ENCODE data around the gene NIPA2.

NIPA2 gene

GRCh38 chr15:22902981-22903380 is 64.5 kb downstream of the NIPA2 start:
- no peak for DNase-seq (ENCODE audit: low read depth, low spot score)

GRCh38 chr15:22903427-22903826 is 65.0 kb downstream of the NIPA2 start:
- DNase-seq (ENCODE audit: low read depth, low spot score) = no peak

- DNase-seq (ENCODE audit: low read depth, low spot score) = no peak
These were observed 65.6 kb downstream of the NIPA2 start for GRCh38 chr15:22903961-22904534.

- no peak for DNase-seq (ENCODE audit: low read depth, low spot score)
These were observed 66.3 kb downstream of the NIPA2 start for GRCh38 chr15:22904736-22905135.

GRCh38 chr15:22907161-22907950 is 68.9 kb downstream of the NIPA2 start:
- DNase-seq (ENCODE audit: low read depth, low spot score) = no peak

GRCh38 chr15:22908830-22909229 is 70.4 kb downstream of the NIPA2 start:
- DNase-seq (ENCODE audit: low read depth, low spot score) = no peak

GRCh38 chr15:22911306-22911705 is 72.8 kb downstream of the NIPA2 start:
- no peak for DNase-seq (ENCODE audit: low read depth, low spot score)

GRCh38 chr15:22912256-22912655 is 73.8 kb downstream of the NIPA2 start:
- no peak for DNase-seq (ENCODE audit: low read depth, low spot score)

GRCh38 chr15:22913646-22914380 is 75.3 kb downstream of the NIPA2 start:
- DNase-seq (ENCODE audit: low read depth, low spot score) = no peak

GRCh38 chr15:22915866-22916515 is 77.5 kb downstream of the NIPA2 start:
- no peak for DNase-seq (ENCODE audit: low read depth, low spot score)

- DNase-seq (ENCODE audit: low read depth, low spot score) = no peak
These were observed 78.3 kb downstream of the NIPA2 start for GRCh38 chr15:22916606-22917350.

GRCh38 chr15:22917556-22917955 is 79.1 kb downstream of the NIPA2 start:
- no peak for DNase-seq (ENCODE audit: low read depth, low spot score)

Data from brain pericyte (primary cell).